ENCODE measurements around the gene KIDINS220.

Gene KIDINS220

DNA sequence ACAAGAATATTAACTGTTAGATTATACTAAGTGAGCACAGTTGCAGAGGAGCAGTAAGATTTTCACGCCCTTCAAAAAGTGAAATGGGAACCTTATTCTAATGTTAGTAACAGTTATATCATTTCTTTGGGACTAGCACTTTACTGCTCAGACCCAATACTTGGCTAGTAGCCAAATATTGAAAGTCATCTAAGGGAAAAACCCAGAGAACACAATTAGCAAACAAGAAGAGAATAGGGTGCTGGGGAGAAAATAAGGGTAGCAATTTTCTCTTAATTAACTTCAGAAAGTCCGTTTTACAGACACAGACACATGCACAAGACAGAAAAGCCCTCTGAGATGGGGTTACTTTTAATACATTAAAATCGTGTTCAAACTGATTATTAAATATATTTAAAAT, 83.8 kb downstream of the KIDINS220 start:
- ATAC-seq = no peak
- TF ChIP-seq TCF4 (CRISPR knock-in tag; IDR thresholded peaks at IDR 0.05; ENCODE audit: borderline replicate concordance) (no peak), CSDC2 (CRISPR knock-in tag; IDR thresholded peaks at IDR 0.05) (no peak), RARB (CRISPR knock-in tag; IDR thresholded peaks at IDR 0.05) (no peak), TOX (CRISPR knock-in tag; IDR thresholded peaks at IDR 0.05; ENCODE audit: borderline replicate concordance) (no peak), ZC3H10 (CRISPR knock-in tag; IDR thresholded peaks at IDR 0.05) (no peak), CREB5 (CRISPR knock-in tag; IDR thresholded peaks at IDR 0.05; ENCODE audit: low read depth) (no peak), ZNF565 (CRISPR knock-in tag; conservative IDR thresholded peaks at IDR 0.05; ENCODE audit: low read depth) (no peak), PPARA (CRISPR knock-in tag; IDR thresholded peaks at IDR 0.05; ENCODE audit: borderline replicate concordance) (no peak), ZNF8 (CRISPR knock-in tag; IDR thresholded peaks at IDR 0.05) (no peak), ZNF70 (CRISPR knock-in tag; IDR thresholded peaks at IDR 0.05) (no peak), SNAI2 (CRISPR knock-in tag; IDR thresholded peaks at IDR 0.05) (no peak), OSR1 (CRISPR knock-in tag; IDR thresholded peaks at IDR 0.05) (no peak), ESRRG (CRISPR knock-in tag; IDR thresholded peaks at IDR 0.05) (no peak), POU6F1 (CRISPR knock-in tag; IDR thresholded peaks at IDR 0.05; ENCODE audit: borderline replicate concordance, low read depth) (no peak), ISL1 (CRISPR knock-in tag; IDR thresholded peaks at IDR 0.05) (no peak), BACH2 (CRISPR knock-in tag; IDR thresholded peaks at IDR 0.05; ENCODE audit: borderline replicate concordance) (no peak), CSRNP3 (CRISPR knock-in tag; IDR thresholded peaks at IDR 0.05) (no peak)
- TF ChIP-seq, protein P1, sequence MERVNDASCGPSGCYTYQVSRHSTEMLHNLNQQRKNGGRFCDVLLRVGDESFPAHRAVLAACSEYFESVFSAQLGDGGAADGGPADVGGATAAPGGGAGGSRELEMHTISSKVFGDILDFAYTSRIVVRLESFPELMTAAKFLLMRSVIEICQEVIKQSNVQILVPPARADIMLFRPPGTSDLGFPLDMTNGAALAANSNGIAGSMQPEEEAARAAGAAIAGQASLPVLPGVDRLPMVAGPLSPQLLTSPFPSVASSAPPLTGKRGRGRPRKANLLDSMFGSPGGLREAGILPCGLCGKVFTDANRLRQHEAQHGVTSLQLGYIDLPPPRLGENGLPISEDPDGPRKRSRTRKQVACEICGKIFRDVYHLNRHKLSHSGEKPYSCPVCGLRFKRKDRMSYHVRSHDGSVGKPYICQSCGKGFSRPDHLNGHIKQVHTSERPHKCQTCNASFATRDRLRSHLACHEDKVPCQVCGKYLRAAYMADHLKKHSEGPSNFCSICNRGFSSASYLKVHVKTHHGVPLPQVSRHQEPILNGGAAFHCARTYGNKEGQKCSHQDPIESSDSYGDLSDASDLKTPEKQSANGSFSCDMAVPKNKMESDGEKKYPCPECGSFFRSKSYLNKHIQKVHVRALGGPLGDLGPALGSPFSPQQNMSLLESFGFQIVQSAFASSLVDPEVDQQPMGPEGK (CRISPR knock-in tag; IDR thresholded peaks at IDR 0.05; ENCODE audit: borderline replicate concordance) = no peak
- TF ChIP-seq, protein P2, sequence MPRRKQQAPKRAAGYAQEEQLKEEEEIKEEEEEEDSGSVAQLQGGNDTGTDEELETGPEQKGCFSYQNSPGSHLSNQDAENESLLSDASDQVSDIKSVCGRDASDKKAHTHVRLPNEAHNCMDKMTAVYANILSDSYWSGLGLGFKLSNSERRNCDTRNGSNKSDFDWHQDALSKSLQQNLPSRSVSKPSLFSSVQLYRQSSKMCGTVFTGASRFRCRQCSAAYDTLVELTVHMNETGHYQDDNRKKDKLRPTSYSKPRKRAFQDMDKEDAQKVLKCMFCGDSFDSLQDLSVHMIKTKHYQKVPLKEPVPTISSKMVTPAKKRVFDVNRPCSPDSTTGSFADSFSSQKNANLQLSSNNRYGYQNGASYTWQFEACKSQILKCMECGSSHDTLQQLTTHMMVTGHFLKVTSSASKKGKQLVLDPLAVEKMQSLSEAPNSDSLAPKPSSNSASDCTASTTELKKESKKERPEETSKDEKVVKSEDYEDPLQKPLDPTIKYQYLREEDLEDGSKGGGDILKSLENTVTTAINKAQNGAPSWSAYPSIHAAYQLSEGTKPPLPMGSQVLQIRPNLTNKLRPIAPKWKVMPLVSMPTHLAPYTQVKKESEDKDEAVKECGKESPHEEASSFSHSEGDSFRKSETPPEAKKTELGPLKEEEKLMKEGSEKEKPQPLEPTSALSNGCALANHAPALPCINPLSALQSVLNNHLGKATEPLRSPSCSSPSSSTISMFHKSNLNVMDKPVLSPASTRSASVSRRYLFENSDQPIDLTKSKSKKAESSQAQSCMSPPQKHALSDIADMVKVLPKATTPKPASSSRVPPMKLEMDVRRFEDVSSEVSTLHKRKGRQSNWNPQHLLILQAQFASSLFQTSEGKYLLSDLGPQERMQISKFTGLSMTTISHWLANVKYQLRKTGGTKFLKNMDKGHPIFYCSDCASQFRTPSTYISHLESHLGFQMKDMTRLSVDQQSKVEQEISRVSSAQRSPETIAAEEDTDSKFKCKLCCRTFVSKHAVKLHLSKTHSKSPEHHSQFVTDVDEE (CRISPR knock-in tag; IDR thresholded peaks at IDR 0.05) = no peak

GRCh38 chr2:8752385-8752784, 85.0 kb downstream of the KIDINS220 start:
- TF ChIP-seq, protein P2 (CRISPR knock-in tag; IDR thresholded peaks at IDR 0.05) = no peak
- no peak for ATAC-seq
